GM18868 (cell line): Measurements from ENCODE around the gene TSPAN19.
A peak's percentile ranks its signal among the peaks of the same experiment; 100 is the strongest.
"Not testable (repeated sequence)": the region's sequence is repeated elsewhere in the genome, so short reads cannot be mapped to it uniquely, and the experiment has no call there.

Experiments used
- ATAC-seq: cut with Tn5 transposase; IDR thresholded peaks from one replicate; pipeline ENCODE4 v1.9.1; 2021; ENCODE audit warnings: mild to moderate bottlenecking, moderate library complexity; ENCODE audit not compliant: unreplicated experiment

Gene TSPAN19

GRCh38 chr12:85036234-85036707 is at the start of gene TSPAN19, which contains the start of gene LRRIQ1:
TSS of gene TSPAN19 (minus strand) at chr12:85036277. CDS start at chr12:85029946, 6,331 bp downstream.
TSS of gene LRRIQ1 (plus strand) at chr12:85036351. CDS start at chr12:85038177, 1,826 bp downstream.
- peak; percentile 100 for ATAC-seq

- ATAC-seq = no peak
Observed at GRCh38 chr12:85085066-85085465, 49.0 kb upstream of the TSPAN19 start.

GRCh38 chr12:85076688-85077430 is 40.8 kb upstream of the TSPAN19 start:
- peak; percentile 82 for ATAC-seq

GRCh38 chr12:85072826-85073225 is 36.7 kb upstream of the TSPAN19 start:
- ATAC-seq = no peak

GRCh38 chr12:85065837-85066482 is 29.9 kb upstream of the TSPAN19 start:
- ATAC-seq = no peak

- ATAC-seq = no peak
Observed at GRCh38 chr12:85060916-85061315, 24.8 kb upstream of the TSPAN19 start.

- ATAC-seq = no peak
Observed at GRCh38 chr12:85059594-85059993, 23.5 kb upstream of the TSPAN19 start.

- ATAC-seq = peak; percentile 39
Observed at GRCh38 chr12:85058339-85058738, 22.3 kb upstream of the TSPAN19 start.

GRCh38 chr12:85057370-85057963 is 21.4 kb upstream of the TSPAN19 start:
- ATAC-seq = peak; percentile 87

- ATAC-seq = no peak
Observed at GRCh38 chr12:85043829-85044228, 7.8 kb upstream of the TSPAN19 start.

- ATAC-seq = no peak
Observed at GRCh38 chr12:85041395-85041794, 5.3 kb upstream of the TSPAN19 start.

- ATAC-seq = no peak
Observed at GRCh38 chr12:85036733-85037132, 656 bp upstream of the TSPAN19 start.

- peak; percentile 55 for ATAC-seq
Observed at GRCh38 chr12:85029456-85029855, 6.6 kb downstream of the TSPAN19 start.

GRCh38 chr12:85018098-85018497 is 18.0 kb downstream of the TSPAN19 start:
- ATAC-seq = no peak

GRCh38 chr12:85017618-85018017 is 18.5 kb downstream of the TSPAN19 start:
- no peak for ATAC-seq

- ATAC-seq = no peak
Observed at GRCh38 chr12:85017133-85017532, 18.9 kb downstream of the TSPAN19 start.

- no peak for ATAC-seq
Observed at GRCh38 chr12:85016413-85016812, 19.7 kb downstream of the TSPAN19 start.

- ATAC-seq = no peak
Observed at GRCh38 chr12:85007836-85008235, 28.2 kb downstream of the TSPAN19 start.

- ATAC-seq = no peak
Observed at GRCh38 chr12:85006206-85006605, 29.9 kb downstream of the TSPAN19 start.

- ATAC-seq = no peak
Observed at GRCh38 chr12:85005615-85006014, 30.5 kb downstream of the TSPAN19 start.

GRCh38 chr12:85005047-85005446 is 31.0 kb downstream of the TSPAN19 start:
- not testable (repeated sequence) for ATAC-seq

- ATAC-seq = no peak
Observed at GRCh38 chr12:85004204-85004603, 31.9 kb downstream of the TSPAN19 start.
